HG02973 (cell line): ENCODE data around the gene IL2RA.
A peak's percentile ranks its signal among the peaks of the same experiment; 100 is the strongest.

Source experiments
- ATAC-seq: cut with Tn5 transposase; IDR thresholded peaks from one replicate; pipeline ENCODE4 v1.9.1; 2021; ENCODE audit warnings: moderate library complexity; ENCODE audit not compliant: unreplicated experiment

The IL2RA gene

GRCh38 chr10:6061056-6061455 lies 1.1 kb downstream of the IL2RA start:
- no peak for ATAC-seq

DNA sequence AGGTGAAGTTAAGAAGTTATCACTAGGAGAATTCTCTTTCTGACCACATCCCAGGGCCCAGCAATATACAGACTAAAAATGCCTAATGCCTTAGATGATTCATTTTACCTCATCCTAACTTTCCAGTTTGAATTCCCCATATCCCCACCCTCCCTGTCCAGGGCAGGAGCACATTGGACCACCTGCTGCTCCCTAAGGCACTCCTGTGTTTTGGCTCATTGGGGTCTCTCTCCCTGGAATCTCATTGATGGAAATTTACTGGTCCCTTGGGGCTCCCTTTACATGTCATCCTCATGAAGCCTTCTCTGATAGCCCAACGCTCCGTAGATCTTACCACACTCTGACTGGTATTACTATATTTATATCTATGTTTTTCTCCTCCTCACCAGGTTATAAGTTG lies 2.7 kb downstream of the IL2RA start:
- no peak for ATAC-seq

DNA sequence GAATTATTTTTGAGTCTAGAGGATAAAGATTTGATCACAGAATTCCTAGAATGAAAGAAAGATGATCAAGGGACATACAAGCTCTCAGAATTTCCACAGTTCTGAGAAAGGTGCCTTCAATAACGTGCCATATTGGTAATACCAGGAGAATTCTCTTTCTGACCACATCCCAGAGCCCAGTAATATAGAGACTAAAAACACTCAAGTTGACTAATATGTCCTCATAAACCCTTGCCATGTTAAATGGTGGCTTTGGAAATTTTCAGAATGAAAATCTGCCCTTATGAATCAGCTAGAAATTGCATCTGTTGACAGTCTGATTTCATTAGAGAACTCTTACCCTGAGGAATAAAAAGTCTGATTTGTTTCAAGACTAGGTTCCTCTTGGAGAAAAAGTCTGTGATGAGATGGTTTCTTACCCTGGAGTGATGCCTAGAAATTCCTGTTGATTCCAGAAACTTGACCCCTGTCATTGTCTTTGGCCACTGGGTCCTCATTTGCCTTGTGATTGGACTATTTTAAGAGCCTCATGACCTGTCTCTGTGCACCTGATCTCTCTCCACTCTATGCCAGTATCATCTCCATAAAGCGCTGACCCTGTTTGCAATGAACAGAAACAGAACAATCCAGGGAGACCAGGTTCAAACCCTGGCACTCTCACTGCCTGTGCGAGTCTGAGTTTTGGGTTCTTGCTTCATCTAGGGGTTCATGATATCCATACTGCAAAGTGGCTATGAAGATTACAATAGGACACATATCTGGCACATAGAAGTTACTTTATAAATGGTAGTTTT lies 3.3 kb downstream of the IL2RA start:
- ATAC-seq = peak; percentile 39

- ATAC-seq = no peak
These were observed 5.6 kb downstream of the IL2RA start for GRCh38 chr10:6056411-6057135.

- ATAC-seq = no peak
These were observed 6.2 kb downstream of the IL2RA start for GRCh38 chr10:6055929-6056328.

GRCh38 chr10:6054884-6055283 lies 7.3 kb downstream of the IL2RA start:
- no peak for ATAC-seq

DNA sequence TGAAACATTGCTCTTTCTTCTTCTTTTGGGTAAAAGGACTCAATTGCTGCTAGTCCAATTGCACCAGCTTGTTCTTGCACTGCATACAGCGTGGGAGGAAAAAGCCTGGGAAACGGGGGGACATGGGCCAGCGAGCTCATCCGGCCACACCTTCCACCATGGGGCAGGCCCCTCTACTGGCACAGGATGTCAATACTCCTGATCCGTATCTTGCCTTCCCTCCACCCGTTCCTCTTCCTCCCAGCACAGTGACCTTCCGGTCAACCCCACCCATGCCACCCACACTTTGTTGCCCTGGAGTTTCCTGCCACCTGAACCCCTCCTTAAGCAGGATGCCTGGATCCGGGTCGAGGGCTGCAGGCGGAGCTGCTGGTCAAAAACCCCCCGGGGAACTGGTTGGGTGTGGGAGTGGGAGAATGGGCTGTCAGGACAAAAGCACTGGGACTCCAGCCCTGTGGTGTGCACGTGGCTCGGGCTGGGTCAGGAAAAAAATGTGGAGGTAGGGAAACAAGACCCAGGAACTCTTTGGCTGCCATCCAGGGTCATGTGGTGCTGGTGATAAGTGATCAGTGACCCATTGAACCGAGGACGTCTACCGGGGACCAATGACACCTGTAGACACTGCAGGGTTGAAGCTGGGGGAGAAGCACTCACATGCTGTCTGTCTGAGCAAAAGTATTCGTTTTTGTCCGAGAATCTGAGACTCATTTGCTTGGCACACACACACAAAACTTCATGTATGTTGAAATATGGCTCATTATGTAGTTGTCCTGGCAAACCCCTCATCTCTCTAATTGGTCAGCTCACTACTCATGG lies 8.1 kb downstream of the IL2RA start:
- ATAC-seq = no peak

DNA sequence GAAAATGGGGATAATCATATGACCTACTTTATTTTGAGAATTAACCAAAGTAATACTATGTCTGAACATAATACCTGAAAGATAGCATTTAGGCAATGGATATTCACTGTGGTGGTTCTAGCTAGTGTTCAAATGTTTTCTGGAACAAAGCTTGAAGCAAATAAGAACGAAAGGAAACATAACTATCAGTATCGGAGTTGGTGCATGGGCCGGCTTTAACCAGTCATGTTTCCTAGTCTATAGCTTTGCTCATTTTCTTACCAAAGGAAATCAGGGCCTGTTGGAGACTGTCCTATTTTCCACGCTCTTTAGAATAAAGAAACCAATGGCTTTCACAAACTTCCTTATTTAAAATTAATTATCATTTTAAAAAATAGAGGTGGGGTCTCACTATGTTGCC lies 8.9 kb downstream of the IL2RA start:
- ATAC-seq = no peak

GRCh38 chr10:6052247-6053221 lies 9.6 kb downstream of the IL2RA start:
- peak; percentile 17 for ATAC-seq

- ATAC-seq = peak; percentile 65
These were observed 11.2 kb downstream of the IL2RA start for GRCh38 chr10:6050801-6051445.

- ATAC-seq = no peak
These were observed 13.2 kb downstream of the IL2RA start for GRCh38 chr10:6049031-6049400.

- no peak for ATAC-seq
These were observed 13.7 kb downstream of the IL2RA start for GRCh38 chr10:6048281-6049030.

DNA sequence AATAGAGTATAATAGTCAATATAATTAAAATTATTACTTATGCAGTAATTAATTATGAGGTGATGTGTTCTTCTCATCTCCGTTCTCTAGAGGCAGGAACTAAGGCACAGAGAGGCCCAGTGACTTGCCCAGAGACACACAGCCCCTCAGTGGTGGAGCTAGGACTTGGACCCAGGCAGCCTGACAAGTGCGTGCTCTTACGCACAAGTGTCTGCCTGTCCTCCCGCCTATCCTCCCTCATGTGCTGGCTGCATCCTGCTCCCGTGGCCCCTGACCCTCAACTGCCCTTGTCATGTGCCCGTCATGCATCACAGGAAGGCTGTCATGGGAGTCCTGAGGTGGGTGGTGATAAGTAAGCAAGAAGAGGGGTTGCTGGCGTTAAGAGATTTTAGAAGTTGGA lies 14.3 kb downstream of the IL2RA start:
- ATAC-seq = no peak

DNA sequence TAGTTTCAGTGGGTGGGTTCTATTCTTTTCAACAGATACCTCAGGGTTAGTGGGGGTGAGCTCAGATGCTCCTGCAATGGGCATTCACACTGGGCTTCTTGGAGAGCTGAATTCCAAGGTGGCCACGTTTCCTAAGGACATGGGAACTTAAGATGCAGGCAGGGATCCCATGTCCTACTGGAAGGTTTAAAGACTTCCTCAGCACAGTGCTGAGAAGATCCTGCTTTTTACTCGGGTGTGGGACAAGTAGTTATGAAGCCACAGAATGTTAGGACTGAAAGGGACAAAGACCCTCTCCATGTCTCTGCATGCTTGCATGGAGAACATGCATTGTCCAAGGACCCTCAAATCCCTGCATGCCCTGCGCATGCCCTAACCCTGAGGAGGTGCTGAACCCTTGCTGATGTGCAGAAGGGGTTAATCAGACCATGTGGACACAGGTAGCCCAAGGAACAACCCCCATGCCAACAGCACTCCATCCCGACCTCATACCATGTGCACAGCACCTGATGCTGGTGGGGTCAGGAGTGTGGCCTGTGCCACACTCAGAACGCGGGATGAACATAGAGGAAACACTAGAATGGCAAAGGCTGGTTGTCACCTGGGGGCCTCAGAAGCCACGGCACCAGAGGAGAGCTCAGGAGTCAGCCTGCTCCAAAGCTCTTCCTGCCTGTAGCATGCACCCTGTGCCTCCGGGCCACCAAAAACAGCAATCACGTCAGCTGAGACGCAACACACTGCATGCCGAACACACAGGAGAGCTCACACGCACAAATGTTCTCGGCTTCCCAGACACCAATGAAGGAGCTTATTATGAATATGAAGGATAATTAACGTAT lies 15.2 kb downstream of the IL2RA start:
- ATAC-seq = no peak

DNA sequence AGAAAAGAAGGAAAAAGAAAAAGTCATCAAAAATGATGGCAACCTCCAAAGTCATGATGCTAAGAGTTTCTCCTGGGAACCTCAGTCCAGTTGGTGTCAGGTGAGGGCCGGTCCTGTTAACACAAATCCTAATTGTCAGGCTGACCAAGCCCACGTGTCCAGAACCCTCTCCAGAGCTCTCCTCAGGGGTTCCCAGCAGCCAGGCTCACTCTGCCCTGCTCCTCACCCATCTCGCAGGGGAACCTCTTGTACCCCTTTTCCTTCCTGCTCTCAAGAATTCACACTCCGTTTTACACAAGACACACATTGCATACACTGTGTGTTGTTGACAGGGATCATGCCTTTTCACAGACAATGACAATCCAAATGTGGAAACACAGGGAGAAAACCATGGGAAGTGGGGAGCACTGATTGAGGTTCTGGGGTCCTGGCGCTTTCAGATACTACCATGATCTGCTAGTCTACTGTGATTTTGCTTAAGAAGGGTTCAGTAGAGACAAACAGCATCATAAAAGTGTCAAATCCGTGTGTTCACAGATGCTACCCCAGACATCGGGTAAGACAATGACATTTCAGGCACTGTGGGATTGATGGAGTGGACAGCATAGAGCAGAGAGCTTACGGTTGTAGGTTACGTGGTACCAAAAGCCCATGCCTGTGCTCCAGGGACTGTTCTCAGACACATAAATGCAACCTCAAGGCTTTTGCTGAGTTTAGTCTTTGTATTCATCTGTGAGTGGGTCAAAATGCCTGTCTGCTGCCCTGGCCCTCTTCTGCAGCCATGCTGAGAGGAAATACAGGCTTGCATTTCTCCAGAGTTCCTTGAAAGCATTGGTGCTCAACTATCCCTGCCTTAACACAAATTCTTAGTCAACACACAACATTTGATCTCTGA lies 16.0 kb downstream of the IL2RA start:
- ATAC-seq = no peak

GRCh38 chr10:6045314-6045848 lies 16.8 kb downstream of the IL2RA start:
- ATAC-seq = peak; percentile 15

GRCh38 chr10:6044751-6045313 lies 17.3 kb downstream of the IL2RA start:
- ATAC-seq = peak; percentile 44
